Activated naive CD8-positive, alpha-beta T cell treated with anti-CD3 and anti-CD28 coated beads, Interleukin-2, amount 50 U/mL, for 16 hours (primary cell): Measurements from ENCODE around the gene TEX44.
"Not testable (repeated sequence)": the region's sequence is repeated elsewhere in the genome, so short reads cannot be mapped to it uniquely, and the experiment has no call there.

Experiments
- DNase-seq: peaks from one replicate; pipeline ENCODE4 v3.0.0-alpha.2; 2020; ENCODE audit warnings: low read depth, low spot score

TEX44 gene

DNA sequence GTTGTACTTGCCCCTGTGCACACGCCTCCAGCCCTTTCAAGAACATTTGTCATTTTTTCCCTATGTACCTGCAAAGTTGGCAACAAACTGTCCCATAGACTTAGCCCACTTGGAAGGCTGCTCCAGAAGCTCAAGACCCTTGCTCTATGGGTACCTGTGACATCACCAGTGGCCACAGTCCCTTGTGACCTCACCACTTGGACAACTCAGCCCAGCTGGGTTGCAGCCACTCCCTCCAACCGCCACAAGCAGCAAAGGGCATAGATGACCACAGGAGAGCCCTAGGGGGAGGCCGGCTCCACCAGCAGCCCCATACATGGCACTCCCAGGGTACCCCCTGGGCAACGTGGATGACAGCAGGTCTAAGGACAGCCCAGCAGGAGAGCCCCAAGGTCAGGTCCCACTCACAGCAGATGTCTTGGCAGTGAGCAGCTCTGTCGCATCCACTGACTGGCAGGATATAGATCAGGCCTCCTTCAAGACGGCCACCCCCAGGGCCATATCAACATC, at the start of gene TEX44:
Gene TEX44 (plus strand): TSS at position 229 of the 510 bp plus-strand sequence. CDS start 88 bp downstream, at position 317.
- no peak for DNase-seq

GRCh38 chr2:231545105-231545902, 47.4 kb upstream of the TEX44 start:
- no peak for DNase-seq

DNA sequence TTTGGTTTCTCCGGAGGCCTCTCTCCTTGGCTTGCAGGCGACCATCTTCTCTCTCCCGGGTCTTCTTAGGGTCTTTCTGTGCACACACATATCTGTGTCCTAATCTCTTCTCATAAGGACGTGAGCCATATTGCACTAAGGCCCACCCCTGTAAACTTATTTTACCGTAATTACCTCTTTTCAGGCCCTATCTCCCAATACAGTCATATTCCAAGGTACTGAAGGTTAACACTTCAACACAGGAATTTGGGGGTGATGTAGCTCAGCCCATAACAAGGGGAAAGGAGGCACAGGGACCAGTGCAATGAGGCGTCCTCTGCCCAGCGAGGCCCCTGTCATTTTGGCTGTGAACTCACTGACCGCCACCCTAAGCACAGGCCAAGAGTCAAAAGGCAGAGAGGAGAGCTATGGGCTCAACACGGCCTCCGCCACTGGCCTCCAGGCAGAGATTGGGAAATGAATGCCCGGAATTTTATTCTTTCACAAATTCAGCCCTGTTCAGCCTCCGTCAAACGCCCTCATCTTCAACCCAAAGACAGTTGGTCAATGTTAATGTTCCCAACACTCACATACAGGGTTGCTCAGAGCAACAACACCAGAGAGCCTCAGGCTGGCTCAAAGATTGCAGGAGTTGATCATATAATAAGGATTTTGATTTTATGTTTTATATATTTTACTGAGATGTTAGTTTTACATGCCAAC, 46.5 kb upstream of the TEX44 start:
- no peak for DNase-seq

- DNase-seq = no peak
Observed at GRCh38 chr2:231547315-231548110, 45.2 kb upstream of the TEX44 start.

DNA sequence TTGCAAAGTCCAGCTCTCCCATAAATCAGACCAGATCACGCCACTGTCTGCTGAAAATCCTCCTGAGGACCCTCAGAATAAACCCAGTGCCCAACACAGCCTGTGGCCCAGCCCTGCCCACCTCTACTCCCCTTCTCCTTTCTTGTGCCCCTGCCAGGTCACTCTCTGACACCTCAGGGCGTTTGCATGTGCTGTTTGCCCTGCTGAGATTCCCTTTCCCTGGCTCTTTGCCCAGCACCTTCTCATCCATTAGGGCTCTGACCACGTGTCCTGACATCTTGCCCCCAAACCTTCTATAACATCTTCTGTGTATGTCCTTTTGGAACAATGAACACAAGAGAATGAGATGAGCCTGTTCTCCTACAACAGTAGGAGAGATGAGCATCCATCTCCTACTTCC, 43.9 kb upstream of the TEX44 start:
- no peak for DNase-seq

DNA sequence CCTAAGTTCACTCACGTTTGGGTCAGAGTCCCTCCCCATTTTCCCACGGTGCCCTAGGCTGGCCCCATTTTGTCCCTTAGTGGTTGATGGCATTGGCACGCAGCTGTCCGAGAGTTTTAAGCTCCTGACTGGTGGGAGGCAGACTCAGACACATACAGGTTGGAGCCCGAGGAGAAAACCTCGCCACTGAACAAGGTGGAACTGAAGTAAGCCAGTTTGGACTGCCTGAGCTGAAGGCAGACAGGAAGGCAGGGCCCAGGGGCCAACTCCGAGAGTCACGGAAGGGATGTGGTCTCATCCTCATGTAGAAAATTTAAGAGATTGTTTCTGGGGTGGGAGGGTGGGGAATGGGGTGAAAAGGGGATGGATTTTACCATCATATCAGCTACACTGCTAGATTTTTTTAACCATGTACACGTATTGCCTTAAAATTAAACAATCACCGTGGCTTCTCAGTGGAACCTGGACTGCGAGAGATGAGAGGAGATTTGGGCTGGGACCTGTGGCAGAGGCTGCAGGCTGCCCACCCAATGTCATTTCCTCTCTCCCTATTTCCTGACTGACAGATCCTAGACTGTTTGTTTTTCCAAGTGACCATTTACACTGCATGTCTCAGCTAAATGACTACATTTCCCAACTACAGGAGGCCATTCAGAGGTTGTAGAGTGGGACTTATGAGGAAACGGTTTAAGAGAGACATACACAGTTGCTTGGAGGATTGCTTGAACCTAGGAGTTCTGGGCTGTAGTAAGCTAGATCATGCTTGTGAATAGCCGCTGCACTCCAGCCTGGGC, 43.0 kb upstream of the TEX44 start:
- DNase-seq = no peak

DNA sequence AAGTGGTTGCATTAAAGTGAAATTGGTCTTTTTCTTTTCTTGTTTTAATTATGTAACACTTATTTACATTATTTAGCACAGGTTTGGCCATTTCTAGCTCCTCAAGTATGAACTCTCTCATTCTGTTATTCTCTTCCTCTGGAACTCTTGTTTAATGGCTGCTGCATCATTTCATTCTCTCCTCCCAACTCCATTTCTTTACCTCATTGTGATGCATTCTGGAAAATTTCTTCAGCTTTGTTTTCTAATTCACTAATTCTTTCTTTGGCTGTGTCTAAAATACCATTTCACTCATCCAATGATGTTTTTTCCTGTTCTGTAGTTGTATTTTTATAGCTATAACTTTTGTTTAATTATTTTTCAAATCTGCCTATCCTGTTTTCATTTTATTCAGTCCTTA, 39.9 kb upstream of the TEX44 start:
- no peak for DNase-seq

- no peak for DNase-seq
Observed at GRCh38 chr2:231554327-231554726, 38.3 kb upstream of the TEX44 start.

DNA sequence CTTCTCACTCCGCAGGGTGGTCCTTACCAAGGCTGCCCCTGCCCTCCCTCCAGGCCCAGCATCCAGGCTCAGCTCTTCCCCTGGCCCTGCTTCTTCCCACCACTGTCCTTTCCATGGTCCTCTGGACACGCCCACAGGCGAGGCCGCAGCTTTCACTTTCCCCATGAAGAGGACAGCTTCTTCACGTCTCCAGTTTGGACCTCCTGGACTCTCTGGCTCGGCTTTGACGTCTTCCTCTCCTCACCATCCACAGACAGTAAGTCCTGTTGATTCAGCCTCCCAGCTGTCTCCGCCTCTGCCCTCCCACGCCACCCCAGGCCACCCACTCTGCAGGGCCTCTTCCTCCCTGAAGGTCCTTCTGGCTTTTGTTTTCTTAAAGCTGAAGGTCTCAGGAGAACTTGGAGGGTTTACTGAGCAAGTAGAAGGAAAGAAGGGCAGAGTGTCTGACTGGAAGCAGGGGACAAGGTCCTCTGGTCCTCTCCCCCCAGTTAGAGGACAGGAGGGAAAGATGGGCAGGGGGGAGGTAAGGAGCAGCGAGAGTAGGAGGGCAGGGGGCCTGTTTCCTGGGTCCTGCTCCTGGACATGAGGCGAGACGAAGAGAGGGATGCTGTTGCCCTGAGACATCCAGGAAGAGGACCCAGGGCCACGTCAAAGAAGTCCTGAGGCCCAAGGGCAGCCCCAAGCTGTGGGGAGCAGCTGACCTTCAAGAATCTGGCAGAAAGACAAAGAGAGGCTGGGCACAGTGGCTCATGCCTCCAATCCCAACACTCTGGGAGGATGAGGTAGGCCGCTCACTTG, 37.7 kb upstream of the TEX44 start:
- no peak for DNase-seq

GRCh38 chr2:231556496-231556895, 36.2 kb upstream of the TEX44 start:
- DNase-seq = not testable (repeated sequence)

DNA sequence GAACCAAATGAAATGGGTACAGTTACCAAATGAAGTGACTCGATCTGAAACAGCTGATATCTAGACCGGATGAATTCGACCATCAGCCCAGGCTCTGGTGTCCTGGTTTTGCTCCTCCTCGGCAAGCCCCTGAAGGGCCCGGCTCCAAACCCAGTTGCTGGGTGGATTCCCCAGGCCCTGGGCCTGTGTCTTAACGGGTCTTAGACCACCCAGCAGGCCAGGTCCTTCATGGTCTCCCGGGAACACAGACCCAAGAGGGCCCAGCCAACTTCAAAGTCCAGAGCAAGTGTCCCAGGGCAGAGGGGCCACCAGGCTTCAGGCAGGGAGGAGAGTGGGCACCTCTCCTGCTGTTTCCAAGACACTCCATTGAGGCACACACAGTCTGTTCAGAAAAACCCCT, 35.7 kb upstream of the TEX44 start:
- no peak for DNase-seq

DNA sequence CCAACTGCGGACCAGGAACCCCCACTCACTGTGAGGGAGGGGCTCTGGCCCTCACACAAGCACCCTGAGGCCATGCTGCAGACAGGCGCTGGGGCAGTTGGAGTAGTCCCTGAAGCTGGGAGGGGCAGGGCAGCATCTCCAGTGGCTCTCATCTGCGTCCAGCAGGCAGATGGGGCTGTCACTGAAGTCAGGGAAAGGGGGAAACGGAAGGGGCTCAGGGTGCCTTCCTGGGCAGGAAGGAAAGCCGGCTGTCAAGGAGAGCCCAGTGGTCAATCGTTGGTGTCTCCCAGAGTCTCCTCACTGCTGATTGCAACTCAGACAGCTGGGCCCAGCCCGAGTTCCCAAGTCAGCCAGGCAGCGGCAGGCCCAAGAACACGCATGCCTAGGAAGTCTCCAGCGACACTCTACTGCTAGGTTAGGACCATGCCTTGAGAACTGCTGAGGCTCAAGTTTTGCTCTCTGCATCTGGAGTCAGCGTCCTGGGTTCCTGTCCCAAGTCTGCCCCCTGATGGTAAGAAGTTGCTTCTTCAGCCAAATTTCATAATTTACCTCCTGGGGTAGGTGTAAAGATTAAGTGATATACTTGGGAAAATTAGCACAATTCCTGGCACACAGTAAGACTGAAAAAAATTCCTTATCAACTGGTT, 35.0 kb upstream of the TEX44 start:
- peak; percentile 13 for DNase-seq

DNA sequence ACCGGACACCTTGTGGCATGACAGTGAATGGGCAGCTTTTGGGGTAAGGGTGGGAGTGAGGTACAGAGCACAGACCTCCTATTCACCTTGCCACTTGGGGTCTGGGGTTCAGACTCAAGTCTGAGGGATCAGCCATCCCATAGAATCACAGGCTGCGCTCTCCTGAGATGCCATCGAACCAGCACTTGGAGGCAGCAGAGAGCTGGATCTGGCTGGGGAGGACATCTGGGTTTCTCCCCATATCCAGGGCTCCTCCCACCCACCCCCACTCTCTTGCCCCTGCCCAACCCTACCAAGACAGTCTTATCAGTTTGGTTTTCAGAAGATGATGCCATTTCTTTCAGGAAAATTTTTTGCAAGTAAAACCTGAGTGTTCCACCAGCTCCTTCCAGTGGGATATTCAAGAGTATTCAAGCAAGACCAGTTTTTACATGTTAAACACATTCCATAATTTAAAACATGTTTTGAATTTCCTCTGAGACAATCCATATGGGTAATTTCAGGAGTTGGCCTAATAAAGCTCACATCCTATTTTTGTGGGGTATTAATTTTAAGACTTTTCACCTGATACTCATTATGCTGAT, 29.2 kb upstream of the TEX44 start:
- no peak for DNase-seq

- no peak for DNase-seq
Observed at GRCh38 chr2:231565887-231566594, 26.6 kb upstream of the TEX44 start.

- DNase-seq = no peak
Observed at GRCh38 chr2:231567159-231567558, 25.5 kb upstream of the TEX44 start.

- DNase-seq = no peak
Observed at GRCh38 chr2:231568098-231568784, 24.4 kb upstream of the TEX44 start.

DNA sequence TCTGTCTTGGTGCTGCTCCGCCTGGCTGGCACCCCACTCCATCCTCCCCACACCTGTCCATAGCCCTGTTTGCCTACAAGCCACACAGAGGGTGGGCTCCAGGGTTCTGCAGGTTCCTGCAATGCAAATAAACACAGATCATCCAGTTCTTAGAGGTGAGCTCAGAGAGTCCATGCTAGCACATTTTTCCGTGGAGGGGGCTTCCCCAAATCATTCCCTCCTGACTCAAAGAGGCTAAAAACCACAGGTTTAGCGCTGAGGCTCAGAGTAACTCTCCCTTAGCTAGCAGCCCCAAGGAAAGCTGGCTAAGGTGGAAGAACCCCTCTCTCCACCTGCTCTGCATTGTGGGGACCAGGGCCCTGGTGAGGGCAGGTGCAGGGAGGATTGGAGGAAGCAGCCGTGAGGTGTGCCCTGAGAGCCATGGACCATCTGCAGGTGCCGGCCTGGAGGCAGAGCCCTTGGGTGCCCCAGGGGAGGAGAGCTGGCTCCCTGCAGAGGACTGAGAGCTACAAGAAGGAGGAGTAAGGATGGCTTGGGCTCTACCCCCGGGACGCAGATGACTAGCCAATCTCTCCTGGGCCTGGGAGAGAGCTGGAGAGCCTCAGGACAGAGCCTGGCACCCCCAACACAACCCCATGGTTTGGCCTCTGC, 23.8 kb upstream of the TEX44 start:
- no peak for DNase-seq

DNA sequence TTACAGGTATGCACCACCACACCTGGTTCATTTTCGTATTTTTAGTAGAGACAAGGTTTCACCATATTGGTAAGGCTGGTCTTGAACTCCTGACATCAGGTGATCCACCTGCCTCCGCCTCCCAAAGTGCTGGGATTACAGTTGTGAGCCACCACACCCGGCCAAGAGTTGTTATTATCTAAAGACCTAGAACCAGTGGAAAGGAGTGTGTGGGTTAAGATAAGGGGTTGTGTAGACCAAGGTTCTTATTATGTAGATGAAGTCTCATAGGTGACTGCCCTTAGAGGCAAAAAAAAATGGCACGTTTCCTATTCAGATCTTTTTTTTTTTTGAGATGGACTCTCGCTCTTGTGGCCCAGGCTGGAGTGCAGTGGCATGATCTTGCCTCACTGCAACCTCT, 21.7 kb upstream of the TEX44 start:
- not testable (repeated sequence) for DNase-seq
